Glutamatergic neuron (in vitro differentiated cells): Measurements from ENCODE around the gene GLIS1. TPM values are rescaled to one million over a fixed set of nuclear protein-coding genes. Genes with fewer than 3 reads are reported as not detected.

Source experiments
- DNase-seq: peaks from one replicate; pipeline ENCODE4 v3.0.0; 2022
- H3K27ac Mint-ChIP-seq: one replicate; pipeline ENCODE4 v1.8.0; 2020; ENCODE audit warnings: mild to moderate bottlenecking, mixed read lengths, inconsistent platforms; ENCODE audit not compliant: unreplicated experiment
- H3K27me3 Mint-ChIP-seq: one replicate; pipeline ENCODE4 v1.8.0; 2020; ENCODE audit warnings: mild to moderate bottlenecking, moderate library complexity, mixed read lengths, inconsistent platforms; ENCODE audit not compliant: unreplicated experiment
- H3K36me3 Mint-ChIP-seq: one replicate; pipeline ENCODE4 v1.8.0; 2020; ENCODE audit warnings: mild to moderate bottlenecking, mixed read lengths, inconsistent platforms; ENCODE audit not compliant: unreplicated experiment
- H3K4me1 Mint-ChIP-seq: one replicate; pipeline ENCODE4 v1.8.0; 2020; ENCODE audit warnings: mild to moderate bottlenecking, low read depth, mixed read lengths, inconsistent platforms; ENCODE audit not compliant: unreplicated experiment
- H3K4me3 Mint-ChIP-seq: one replicate; pipeline ENCODE4 v1.8.0; 2020; ENCODE audit warnings: mild to moderate bottlenecking, mixed read lengths, inconsistent platforms; ENCODE audit not compliant: unreplicated experiment
- H3K9me3 Mint-ChIP-seq: one replicate; pipeline ENCODE4 v1.8.0; 2020; ENCODE audit warnings: mild to moderate bottlenecking, moderate library complexity, mixed read lengths, inconsistent platforms; ENCODE audit not compliant: unreplicated experiment
- CTCF ChIP-seq: fragments of 200-600 bp; sonication (generic); IDR thresholded peaks from one replicate; pipeline ENCODE4 v1.5.0; 2021; ENCODE audit not compliant: partially characterized antibody, unreplicated experiment
- total RNA-seq: library from RNA; stranded (reverse); fragmentation: NEBNext Ultra II Directional; extraction: Animal tissue kit (Norgen Biotek cat#: 25700); gene quantifications from one replicate; pipeline ENCODE4 v1.2.1, GENCODE V29; 2021; ENCODE audit not compliant: unreplicated experiment

The GLIS1 gene
- total RNA-seq, 1 donor from 2014 or later = 0.76 TPM

- no peak overlapping the region for H3K4me3 Mint-ChIP-seq
- peaks cover 16% of the 10 kb centered on the region for H3K9me3 Mint-ChIP-seq
- no peaks in the 10 kb centered on the region for H3K36me3 Mint-ChIP-seq
- DNase-seq = no peak
- no peak overlapping the region for H3K27ac Mint-ChIP-seq
- peaks cover 28% of the 10 kb centered on the region for H3K4me1 Mint-ChIP-seq
- peaks cover 28% of the 10 kb centered on the region for H3K27me3 Mint-ChIP-seq
- no peak for TF ChIP-seq CTCF
These were observed 49.7 kb downstream of the GLIS1 start for GRCh38 chr1:53689223-53689622.

GRCh38 chr1:53688381-53689102 is 50.4 kb downstream of the GLIS1 start:
- Mint-ChIP-seq H3K36me3 (no peaks in the 10 kb centered on the region), H3K4me1 (peaks cover 29% of the 10 kb centered on the region), H3K27me3 (peaks cover 28% of the 10 kb centered on the region), H3K27ac (no peak overlapping the region), H3K9me3 (peaks cover 16% of the 10 kb centered on the region), H3K4me3 (no peak overlapping the region)
- DNase-seq = no peak
- TF ChIP-seq CTCF = no peak

- no peak overlapping the region for H3K4me3 Mint-ChIP-seq
- TF ChIP-seq CTCF = no peak
- H3K36me3 Mint-ChIP-seq = no peaks in the 10 kb centered on the region
- DNase-seq = no peak
- peaks cover 27% of the 10 kb centered on the region for H3K27me3 Mint-ChIP-seq
- no peak overlapping the region for H3K27ac Mint-ChIP-seq
- peaks cover 14% of the 10 kb centered on the region for H3K9me3 Mint-ChIP-seq
- H3K4me1 Mint-ChIP-seq = peaks cover 30% of the 10 kb centered on the region
These were observed 51.1 kb downstream of the GLIS1 start for GRCh38 chr1:53687901-53688300.

- Mint-ChIP-seq H3K27ac (no peak overlapping the region), H3K4me1 (peaks cover 34% of the 10 kb centered on the region), H3K36me3 (no peaks in the 10 kb centered on the region), H3K4me3 (no peak overlapping the region), H3K27me3 (peaks cover 27% of the 10 kb centered on the region), H3K9me3 (peaks cover 14% of the 10 kb centered on the region)
- no peak for DNase-seq
- TF ChIP-seq CTCF = no peak
These were observed 51.5 kb downstream of the GLIS1 start for GRCh38 chr1:53687426-53687825.

GRCh38 chr1:53686965-53687267 is 52.0 kb downstream of the GLIS1 start:
- Mint-ChIP-seq H3K36me3 (no peaks in the 10 kb centered on the region), H3K4me1 (peaks cover 39% of the 10 kb centered on the region), H3K9me3 (peaks cover 16% of the 10 kb centered on the region), H3K4me3 (no peak overlapping the region), H3K27me3 (peaks cover 25% of the 10 kb centered on the region), H3K27ac (no peak overlapping the region)
- TF ChIP-seq CTCF = no peak
- no peak for DNase-seq
